Skin of body (tissue), 2 donors: ENCODE results near the gene PRKACB. TPM values are rescaled to one million over a fixed set of nuclear protein-coding genes. Genes with fewer than 3 reads are reported as not detected.
"Not testable (repeated sequence)": the region's sequence is repeated elsewhere in the genome, so short reads cannot be mapped to it uniquely, and the experiment has no call there.

ENCODE experiments used
- DNase-seq: peaks from one replicate; lab custom pipeline; 2025; lab: John Stamatoyannopoulos, UW
- total RNA-seq: library from RNA; depleted of rRNA; stranded (reverse); fragments of >200 nt; gene quantifications from one replicate; pipeline ENCODE4 v1.2.3, GENCODE V29; 2014

PRKACB gene
- 26.9 TPM for total RNA-seq

- peak; percentile 36 for DNase-seq
These were observed at the start of gene PRKACB for GRCh38 chr1:84143796-84144565. Gene PRKACB, plus strand, starts transcription at chr1:84144271. Its CDS starts 91 bp downstream, at chr1:84144362.

- DNase-seq, result no peak
These were observed 48.8 kb upstream of the PRKACB start for GRCh38 chr1:84095308-84095707.

GRCh38 chr1:84096176-84096575, 47.9 kb upstream of the PRKACB start:
- DNase-seq, result no peak

- no peak for DNase-seq
These were observed 42.9 kb upstream of the PRKACB start for GRCh38 chr1:84101204-84101603.

GRCh38 chr1:84103197-84103992, 40.7 kb upstream of the PRKACB start:
- DNase-seq, result peak; percentile 10

- DNase-seq, result not testable (repeated sequence)
These were observed 36.5 kb upstream of the PRKACB start for GRCh38 chr1:84107538-84107937.

- no peak for DNase-seq
These were observed 36.1 kb upstream of the PRKACB start for GRCh38 chr1:84107955-84108354.

GRCh38 chr1:84108900-84109578, 35.0 kb upstream of the PRKACB start:
- no peak for DNase-seq

- DNase-seq, result no peak
These were observed 33.4 kb upstream of the PRKACB start for GRCh38 chr1:84110629-84111028.

- no peak for DNase-seq
These were observed 27.5 kb upstream of the PRKACB start for GRCh38 chr1:84116558-84116957.

GRCh38 chr1:84117868-84118267, 26.2 kb upstream of the PRKACB start:
- no peak for DNase-seq

- no peak for DNase-seq
These were observed 22.7 kb upstream of the PRKACB start for GRCh38 chr1:84121360-84121759.

- DNase-seq, result peak; percentile 1
These were observed 21.2 kb upstream of the PRKACB start for GRCh38 chr1:84122780-84123382.

- no peak for DNase-seq
These were observed 10.6 kb upstream of the PRKACB start for GRCh38 chr1:84133479-84133878.

GRCh38 chr1:84135341-84135740, 8.7 kb upstream of the PRKACB start:
- no peak for DNase-seq

- no peak for DNase-seq
These were observed 2.7 kb upstream of the PRKACB start for GRCh38 chr1:84141182-84142003.

- no peak for DNase-seq
These were observed 997 bp downstream of the PRKACB start for GRCh38 chr1:84145068-84145467.

GRCh38 chr1:84146411-84147032, 2.5 kb downstream of the PRKACB start:
- DNase-seq, result no peak

- no peak for DNase-seq
These were observed 4.7 kb downstream of the PRKACB start for GRCh38 chr1:84148758-84149157.

GRCh38 chr1:84152649-84153056, 8.6 kb downstream of the PRKACB start:
- no peak for DNase-seq
